C4-2B (cell line): ENCODE data around the gene SENP5.
A peak's percentile ranks its signal among the peaks of the same experiment; 100 is the strongest.

Source experiments
- H3K27ac ChIP-seq: fragments of 450-650 bp; 2 replicates; pipeline ENCODE4 v1.5.1; 2017
- ZFX ChIP-seq: fragments of 450-650 bp; IDR thresholded peaks from 2 replicates; pipeline ENCODE4 v1.6.1; 2017
- TF ChIP-seq, protein P1 (sequence below): fragments of 450-650 bp; conservative IDR thresholded peaks from 2 replicates; pipeline ENCODE4 v1.5.1; 2017; ENCODE audit warnings: mild to moderate bottlenecking

The SENP5 gene

DNA sequence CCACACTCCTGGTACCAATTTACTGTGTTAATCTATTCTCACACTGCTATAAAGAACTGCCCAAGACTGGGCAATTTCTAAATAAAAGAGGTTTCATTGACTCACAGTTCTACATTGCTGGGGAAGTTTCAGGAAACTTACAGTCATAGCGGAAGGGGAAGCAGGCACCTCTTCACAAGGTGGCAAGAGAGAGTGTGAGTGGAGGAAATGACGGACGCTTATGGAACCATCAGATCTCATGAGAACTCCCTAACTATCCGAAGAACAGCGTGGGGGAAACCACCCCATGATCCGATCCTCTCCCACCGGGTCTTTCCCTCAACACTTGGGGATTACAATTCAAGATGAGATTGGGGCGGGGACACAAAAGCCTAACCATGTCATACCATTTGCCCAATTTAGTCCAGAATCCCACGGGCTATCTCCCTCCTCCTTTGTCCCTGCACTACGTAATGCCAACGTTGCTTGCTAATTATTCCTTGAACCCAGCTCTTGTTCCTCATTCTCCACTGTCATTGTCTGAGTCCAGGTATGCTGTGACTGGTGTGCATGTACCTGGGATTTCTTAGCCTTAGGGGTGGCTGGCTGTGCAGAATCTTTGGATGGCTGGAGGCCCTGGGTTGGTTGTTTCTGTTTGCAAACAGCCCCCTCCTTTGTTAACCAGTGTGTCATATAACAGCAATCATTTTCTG, 97.5 kb downstream of the SENP5 start:
- no peak overlapping the region for H3K27ac ChIP-seq
- no peak for TF ChIP-seq ZFX
- TF ChIP-seq, protein P1, sequence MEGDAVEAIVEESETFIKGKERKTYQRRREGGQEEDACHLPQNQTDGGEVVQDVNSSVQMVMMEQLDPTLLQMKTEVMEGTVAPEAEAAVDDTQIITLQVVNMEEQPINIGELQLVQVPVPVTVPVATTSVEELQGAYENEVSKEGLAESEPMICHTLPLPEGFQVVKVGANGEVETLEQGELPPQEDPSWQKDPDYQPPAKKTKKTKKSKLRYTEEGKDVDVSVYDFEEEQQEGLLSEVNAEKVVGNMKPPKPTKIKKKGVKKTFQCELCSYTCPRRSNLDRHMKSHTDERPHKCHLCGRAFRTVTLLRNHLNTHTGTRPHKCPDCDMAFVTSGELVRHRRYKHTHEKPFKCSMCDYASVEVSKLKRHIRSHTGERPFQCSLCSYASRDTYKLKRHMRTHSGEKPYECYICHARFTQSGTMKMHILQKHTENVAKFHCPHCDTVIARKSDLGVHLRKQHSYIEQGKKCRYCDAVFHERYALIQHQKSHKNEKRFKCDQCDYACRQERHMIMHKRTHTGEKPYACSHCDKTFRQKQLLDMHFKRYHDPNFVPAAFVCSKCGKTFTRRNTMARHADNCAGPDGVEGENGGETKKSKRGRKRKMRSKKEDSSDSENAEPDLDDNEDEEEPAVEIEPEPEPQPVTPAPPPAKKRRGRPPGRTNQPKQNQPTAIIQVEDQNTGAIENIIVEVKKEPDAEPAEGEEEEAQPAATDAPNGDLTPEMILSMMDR = no peak

DNA sequence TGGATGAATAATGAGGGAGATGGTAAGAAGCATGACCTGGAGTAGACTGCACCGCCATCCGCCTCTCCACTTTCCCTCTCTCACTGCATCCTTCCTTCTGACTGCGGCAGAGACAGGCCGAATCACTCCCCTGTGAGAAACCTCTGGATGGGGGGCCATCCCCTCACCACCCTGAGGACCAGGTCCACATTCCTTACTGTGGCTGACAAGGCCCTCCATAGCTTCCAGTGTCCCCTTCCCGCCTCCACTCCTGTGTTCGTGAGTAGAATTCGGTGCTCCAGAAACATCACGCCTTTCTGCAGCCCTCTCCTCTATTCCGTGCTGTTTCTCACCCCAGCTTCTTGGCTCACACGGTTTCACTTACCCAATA, 98.1 kb downstream of the SENP5 start:
- TF ChIP-seq, protein P1 = no peak
- TF ChIP-seq ZFX = no peak
- no peak overlapping the region for H3K27ac ChIP-seq

DNA sequence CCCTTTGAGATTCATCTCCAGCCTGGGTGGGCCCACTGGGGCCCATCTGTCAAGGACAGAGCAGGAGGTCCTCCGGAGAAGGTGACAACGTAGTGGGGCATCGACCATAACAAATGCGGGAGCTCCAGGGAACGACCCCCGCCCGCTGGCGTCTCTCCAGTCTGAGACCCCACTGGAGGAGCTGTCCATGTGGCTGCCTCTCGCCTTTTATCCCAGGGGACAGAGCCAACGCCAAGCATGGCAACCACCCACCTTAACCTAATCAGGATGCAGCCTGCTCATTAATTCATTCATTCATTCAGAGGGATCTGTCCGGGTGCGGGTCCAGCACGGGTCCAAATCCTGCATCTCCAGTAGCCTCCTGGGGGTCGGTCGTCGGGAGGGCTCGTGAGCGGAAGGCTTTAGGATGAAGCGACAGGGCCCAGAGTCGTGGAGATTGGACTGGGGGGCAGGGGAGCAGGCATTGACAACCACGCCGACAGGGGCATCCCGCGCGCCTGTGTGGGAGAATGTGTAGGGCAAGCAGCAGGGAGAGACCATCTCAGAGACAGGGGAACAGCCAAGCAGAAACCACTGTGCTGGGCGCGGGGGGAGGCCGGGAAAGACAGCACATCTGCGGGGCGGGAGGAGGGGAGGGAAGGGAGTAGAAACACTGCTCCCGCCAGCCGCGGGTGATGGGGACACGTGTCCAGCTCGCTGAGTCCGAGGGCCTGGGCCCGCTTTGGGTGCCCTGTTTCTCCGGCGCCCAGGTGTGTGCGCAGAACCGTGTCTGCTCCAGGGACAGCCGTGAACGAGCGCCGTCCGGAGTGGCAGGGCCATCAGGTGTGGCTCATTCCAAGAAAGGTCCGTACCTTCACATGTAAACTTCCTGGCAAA, 99.0 kb downstream of the SENP5 start:
- H3K27ac ChIP-seq = no peak overlapping the region

DNA sequence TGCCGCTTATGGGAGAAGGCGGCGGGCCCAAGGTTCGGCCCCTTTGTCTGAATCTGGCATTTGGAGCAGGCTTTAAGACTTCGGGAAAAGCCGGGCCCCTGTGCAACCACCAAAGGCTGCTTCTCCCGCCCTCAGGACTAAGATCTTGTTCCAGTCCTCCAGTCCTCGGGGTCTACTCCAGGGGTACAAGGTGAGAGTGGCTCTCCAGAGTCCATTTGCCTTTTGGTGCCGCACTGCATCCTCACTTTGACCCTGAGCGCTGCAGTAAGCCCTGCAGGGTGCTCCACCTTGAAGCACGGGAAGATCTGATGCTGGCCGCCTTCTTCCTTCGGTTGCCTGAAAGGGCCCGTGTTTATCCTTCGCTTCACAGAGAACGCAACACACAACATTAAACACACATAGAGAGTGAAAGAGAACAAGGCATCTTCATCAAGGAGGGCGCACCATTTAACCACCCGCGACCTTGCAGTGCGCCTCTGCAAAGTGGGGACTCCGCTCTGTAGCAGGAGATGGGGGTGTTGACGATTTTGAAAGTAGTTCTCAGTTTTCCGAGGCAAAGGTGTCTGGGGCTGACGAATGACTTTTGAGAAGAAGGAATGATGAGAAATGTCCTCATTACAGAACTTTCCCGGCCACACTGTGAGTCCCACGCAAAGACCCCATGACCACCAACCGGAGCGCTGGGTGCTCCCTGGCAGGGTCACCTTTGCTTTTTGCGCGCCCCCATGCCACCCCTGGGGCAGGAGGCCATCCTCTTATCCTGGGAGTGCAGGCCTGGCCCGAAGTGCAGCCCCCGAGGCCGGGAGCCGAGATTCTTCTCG, 99.9 kb downstream of the SENP5 start:
- H3K27ac ChIP-seq = no peak overlapping the region; the same call in 1 of the 2 replicates
- TF ChIP-seq ZFX = no peak
- TF ChIP-seq, protein P1 = no peak

More for the DNA sequence above, 99.0 kb downstream of the SENP5 start:
- TF ChIP-seq, protein P1 = no peak
- no peak for TF ChIP-seq ZFX

DNA sequence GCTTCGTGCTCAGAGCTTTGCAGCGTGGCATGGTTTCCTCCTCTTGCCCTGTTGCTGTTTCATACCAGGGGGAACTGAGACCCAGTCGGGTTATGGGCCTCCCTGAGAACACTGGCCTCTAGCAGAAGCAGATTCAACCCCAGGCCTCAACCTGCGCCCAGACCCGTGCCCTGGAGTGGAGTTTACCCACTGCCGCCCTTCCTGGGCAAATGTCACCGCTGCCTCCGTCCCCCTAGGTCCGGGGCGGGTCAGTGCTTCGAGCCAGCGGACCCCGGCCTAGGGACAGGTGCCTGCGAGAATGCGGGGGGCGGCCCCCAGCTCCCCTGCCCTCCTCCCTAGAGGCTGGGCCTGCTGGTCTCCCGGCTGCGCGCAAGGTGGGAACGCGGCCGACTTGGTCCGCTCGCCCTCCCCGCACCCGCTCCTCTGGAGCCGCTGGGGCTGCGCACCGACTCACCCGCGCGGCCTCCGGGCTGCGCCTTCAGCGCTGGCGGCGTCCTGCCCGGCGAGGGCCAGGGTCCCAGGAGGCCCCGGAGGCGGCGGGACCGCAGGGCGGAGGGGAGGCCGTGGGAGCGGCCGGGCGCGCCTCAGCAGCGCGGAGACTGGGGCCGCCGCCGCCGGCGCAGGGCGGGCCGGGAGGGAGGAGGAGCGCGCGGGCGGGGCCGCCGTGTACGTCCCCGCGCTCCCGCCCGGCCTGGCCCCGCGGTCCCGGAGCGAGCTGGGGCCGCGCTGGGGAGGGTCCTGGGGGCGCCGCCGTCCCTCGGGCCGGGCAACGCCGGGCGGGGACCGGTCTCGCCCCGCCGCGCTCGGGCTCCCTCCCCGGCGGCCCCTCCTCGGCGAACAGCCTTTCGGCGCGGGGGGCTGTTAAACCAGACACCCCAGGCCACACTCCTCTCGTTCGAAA, 100.8 kb downstream of the SENP5 start, which contains the start of gene PIGZ:
PIGZ (minus strand) TSS at position 601 of the 901 bp plus-strand sequence. CDS start 16,802 bp downstream, outside the sequence.
- H3K27ac ChIP-seq = peak within 1 kb of the TSS; percentile 41
- TF ChIP-seq, protein P1 = no peak
- 0 out of 2 replicates have a peak, but pooled peaks have one; percentile 43 for TF ChIP-seq ZFX

DNA sequence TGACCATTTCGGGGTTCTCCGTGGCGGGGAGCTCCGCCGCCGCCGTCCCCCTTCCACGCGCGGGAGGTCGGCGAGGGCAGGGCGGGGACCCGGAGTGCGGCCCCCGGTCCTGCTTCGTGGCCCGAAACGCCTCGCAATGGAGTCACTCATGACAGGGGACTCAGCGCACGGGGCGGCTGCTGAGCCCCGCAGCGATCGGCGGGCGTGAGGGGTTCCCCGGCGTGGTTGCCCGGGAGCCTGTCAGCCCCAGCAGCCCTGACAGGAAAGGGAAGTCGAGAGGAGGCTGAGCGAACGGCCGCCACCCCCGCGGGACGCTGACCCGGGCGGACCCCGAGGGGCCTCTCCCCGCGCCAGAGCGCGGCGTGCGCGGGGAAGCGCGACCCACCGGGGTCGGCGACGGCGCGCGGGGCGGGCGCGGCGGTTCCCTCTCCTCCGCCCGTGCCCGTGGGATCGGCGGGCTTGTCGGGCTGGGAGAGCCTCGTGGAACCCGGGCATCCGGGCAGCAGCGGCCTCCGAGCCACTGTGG, 101.5 kb downstream of the SENP5 start:
- no peak for TF ChIP-seq ZFX
- TF ChIP-seq, protein P1 = no peak
- peak overlapping the region; percentile 41 for H3K27ac ChIP-seq
